Neural progenitor cell (in vitro differentiated cells): Measurements from ENCODE around the gene NFE2L1. TPM values are rescaled to one million over a fixed set of nuclear protein-coding genes. Genes with fewer than 3 reads are reported as not detected.
A peak's percentile ranks its signal among the peaks of the same experiment; 100 is the strongest.
"Not testable (repeated sequence)": the region's sequence is repeated elsewhere in the genome, so short reads cannot be mapped to it uniquely, and the experiment has no call there.

ENCODE experiments used
- DNase-seq: peaks from one replicate; pipeline ENCODE4 v3.0.0-alpha.2; 2016; ENCODE audit warnings: low spot score
- H2AFZ ChIP-seq: fragments of 200-600 bp; sonication (generic); replicated peaks from 2 replicates; pipeline ENCODE4 v1.6.1; 2016; ENCODE audit warnings: antibody characterized with exemption
- H3F3A ChIP-seq: fragments of 200-600 bp; sonication (generic); 2 replicates; pipeline ENCODE4 v1.6.1; 2016; ENCODE audit warnings: antibody characterized with exemption, low read depth
- H3K27ac ChIP-seq: fragments of 200-600 bp; sonication (generic); 2 replicates; pipeline ENCODE4 v1.5.1; 2016; ENCODE audit warnings: mild to moderate bottlenecking
- H3K27me3 ChIP-seq: fragments of 200-600 bp; sonication (generic); 2 replicates; pipeline ENCODE4 v1.6.1; 2016; ENCODE audit warnings: mild to moderate bottlenecking, moderate library complexity
- H3K36me3 ChIP-seq: fragments of 200-600 bp; sonication (generic); 2 replicates; pipeline ENCODE4 v1.5.1; 2016
- H3K4me1 ChIP-seq: fragments of 200-600 bp; sonication (generic); 2 replicates; pipeline ENCODE4 v1.6.1; 2016; ENCODE audit warnings: mixed run types
- H3K4me2 ChIP-seq: fragments of 200-600 bp; sonication (generic); 2 replicates; pipeline ENCODE4 v1.6.1; 2016
- H3K4me3 ChIP-seq: fragments of 200-600 bp; sonication (generic); 2 replicates; pipeline ENCODE4 v1.5.1; 2016
- H3K79me2 ChIP-seq: fragments of 200-600 bp; sonication (generic); 2 replicates; pipeline ENCODE4 v1.6.1; 2016; ENCODE audit warnings: low read depth
- H3K9ac ChIP-seq: fragments of 200-600 bp; sonication (generic); 2 replicates; pipeline ENCODE4 v1.6.1; 2016
- H3K9me3 ChIP-seq: fragments of 200-600 bp; sonication (generic); 2 replicates; pipeline ENCODE4 v1.5.1; 2016; ENCODE audit warnings: low read depth
- H4K20me1 ChIP-seq: fragments of 200-600 bp; sonication (generic); 2 replicates; pipeline ENCODE4 v1.6.1; 2016; ENCODE audit warnings: low read depth
- H3K27ac Mint-ChIP-seq: 3 replicates; pipeline ENCODE4 v1.8.0; 2021; ENCODE audit warnings: mixed read lengths
- H3K27me3 Mint-ChIP-seq: 2 replicates; pipeline ENCODE4 v1.8.0; 2022; ENCODE audit warnings: low read depth, mild to moderate bottlenecking, inconsistent platforms, moderate library complexity, mixed read lengths; ENCODE audit not compliant: insufficient read depth
- H3K36me3 Mint-ChIP-seq: 3 replicates; pipeline ENCODE4 v1.8.0; 2021; ENCODE audit warnings: mixed read lengths
- H3K4me1 Mint-ChIP-seq: 3 replicates; pipeline ENCODE4 v1.8.0; 2021; ENCODE audit warnings: mixed read lengths
- H3K4me3 Mint-ChIP-seq: 3 replicates; pipeline ENCODE4 v1.8.0; 2021; ENCODE audit warnings: mild to moderate bottlenecking, moderate library complexity, mixed read lengths
- H3K9me3 Mint-ChIP-seq: 3 replicates; pipeline ENCODE4 v1.8.0; 2020; ENCODE audit warnings: mixed read lengths
- CTCF ChIP-seq: fragments of 200-600 bp; sonication (generic); IDR thresholded peaks from 2 replicates; pipeline ENCODE4 v1.5.1; 2017; ENCODE audit warnings: antibody characterized with exemption, mild to moderate bottlenecking
- EZH2 ChIP-seq: fragments of 200-600 bp; sonication (generic); IDR thresholded peaks from 2 replicates; pipeline ENCODE4 v1.6.1; 2017; ENCODE audit warnings: antibody characterized with exemption, mild to moderate bottlenecking, moderate library complexity
- EZH2phosphoT487 ChIP-seq: fragments of 200-600 bp; sonication (generic); IDR thresholded peaks from 2 replicates; pipeline ENCODE4 v1.6.1; 2017; ENCODE audit warnings: antibody characterized with exemption
- total RNA-seq: library from RNA; depleted of rRNA; stranded (reverse); fragments of >200 nt; gene quantifications from 2 replicates; pipeline ENCODE4 v1.2.3, GENCODE V29; 2015; ENCODE audit warnings: low replicate concordance

NFE2L1 gene
- total RNA-seq, 1 donor from 2014 or later: 104 TPM

GRCh38 chr17:48074322-48075081 lies 26.3 kb downstream of the NFE2L1 start:
- Histone ChIP-seq H4K20me1 (peaks cover 43% of the 10 kb centered on the region), H3K4me2 (no peak overlapping the region), H3K36me3 (peaks cover 11% of the 10 kb centered on the region), H3K27ac (peak overlapping the region; percentile 65), H3K4me1 (no peaks in the 10 kb centered on the region), H2AFZ (no peak overlapping the region), H3K4me3 (no peak overlapping the region), H3K9ac (no peak overlapping the region), H3K27me3 (no peaks in the 10 kb centered on the region), H3K79me2 (peaks cover 41% of the 10 kb centered on the region), H3F3A (peaks cover 61% of the 10 kb centered on the region), H3K9me3 (no peaks in the 10 kb centered on the region)
- peak; percentile 80 for DNase-seq
- Mint-ChIP-seq H3K9me3 (no peaks in the 10 kb centered on the region), H3K4me1 (peaks cover 5% of the 10 kb centered on the region), H3K36me3 (peaks cover 18% of the 10 kb centered on the region), H3K4me3 (no peak overlapping the region), H3K27me3 (peaks cover 2% of the 10 kb centered on the region), H3K27ac (peak overlapping the region; percentile 59)
- peak; percentile 75 for TF ChIP-seq CTCF
- TF ChIP-seq EZH2: no peak

GRCh38 chr17:48077152-48077551 lies 29.0 kb downstream of the NFE2L1 start:
- not testable (repeated sequence) for H3K4me3 Mint-ChIP-seq, H3K27ac ChIP-seq, H3K27me3 Mint-ChIP-seq, H3K27ac Mint-ChIP-seq, DNase-seq, H3K4me1 ChIP-seq, H3K27me3 ChIP-seq, H3K4me1 Mint-ChIP-seq, H3K9ac ChIP-seq, H3K9me3 Mint-ChIP-seq, H3K36me3 ChIP-seq, H3K4me3 ChIP-seq, H2AFZ ChIP-seq, H3K4me2 ChIP-seq, H3K9me3 ChIP-seq
- H3K36me3 Mint-ChIP-seq: peaks cover 12% of the 10 kb centered on the region
- peaks cover 53% of the 10 kb centered on the region for H3F3A ChIP-seq
- peaks cover 67% of the 10 kb centered on the region for H3K79me2 ChIP-seq
- peaks cover 68% of the 10 kb centered on the region for H4K20me1 ChIP-seq

- H3K9me3 Mint-ChIP-seq: no peaks in the 10 kb centered on the region
- H3K4me1 Mint-ChIP-seq: peaks cover 13% of the 10 kb centered on the region
- Histone ChIP-seq H3K4me1 (no peaks in the 10 kb centered on the region), H4K20me1 (peaks cover 80% of the 10 kb centered on the region), H3K9me3 (no peaks in the 10 kb centered on the region), H3K9ac (no peak overlapping the region), H3K27ac (no peak overlapping the region), H3K4me2 (no peak overlapping the region), H3K4me3 (no peak overlapping the region), H3K36me3 (no peaks in the 10 kb centered on the region), H3F3A (peaks cover 22% of the 10 kb centered on the region), H3K27me3 (no peaks in the 10 kb centered on the region), H2AFZ (no peak overlapping the region), H3K79me2 (peaks cover 99% of the 10 kb centered on the region)
- TF ChIP-seq CTCF (no peak), EZH2phosphoT487 (no peak), EZH2 (no peak)
- H3K36me3 Mint-ChIP-seq: peaks cover 1% of the 10 kb centered on the region
- no peak for DNase-seq
- peaks cover 2% of the 10 kb centered on the region for H3K27me3 Mint-ChIP-seq
- H3K27ac Mint-ChIP-seq: no peak overlapping the region
- H3K4me3 Mint-ChIP-seq: no peak overlapping the region
Observed at GRCh38 chr17:48081858-48082257, 33.7 kb downstream of the NFE2L1 start.

- Histone ChIP-seq H2AFZ (no peak overlapping the region), H3K9ac (no peak overlapping the region), H3K27me3 (no peaks in the 10 kb centered on the region), H3K4me2 (no peak overlapping the region), H3F3A (peaks cover 22% of the 10 kb centered on the region), H3K36me3 (no peaks in the 10 kb centered on the region), H3K9me3 (no peaks in the 10 kb centered on the region), H3K4me1 (no peaks in the 10 kb centered on the region), H3K4me3 (no peak overlapping the region), H3K27ac (no peak overlapping the region), H4K20me1 (peaks cover 83% of the 10 kb centered on the region), H3K79me2 (peaks cover 99% of the 10 kb centered on the region)
- no peaks in the 10 kb centered on the region for H3K9me3 Mint-ChIP-seq
- no peak overlapping the region for H3K27ac Mint-ChIP-seq
- H3K27me3 Mint-ChIP-seq: peaks cover 3% of the 10 kb centered on the region
- TF ChIP-seq CTCF: no peak
- no peak for TF ChIP-seq EZH2phosphoT487
- TF ChIP-seq EZH2: no peak
- H3K4me3 Mint-ChIP-seq: no peak overlapping the region
- peaks cover 12% of the 10 kb centered on the region for H3K4me1 Mint-ChIP-seq
- peaks cover 4% of the 10 kb centered on the region for H3K36me3 Mint-ChIP-seq
- no peak for DNase-seq
Observed at GRCh38 chr17:48084932-48085331, 36.8 kb downstream of the NFE2L1 start.
